ENCODE results near the gene APOL4.
"Not testable (repeated sequence)": the region's sequence is repeated elsewhere in the genome, so short reads cannot be mapped to it uniquely, and the experiment has no call there.

The APOL4 gene

GRCh38 chr22:36204632-36205015 lies 3.0 kb upstream of the APOL4 start:
- DNase-seq, result no peak

- no peak for DNase-seq
Measured at GRCh38 chr22:36204001-36204631, 2.5 kb upstream of the APOL4 start.

GRCh38 chr22:36203441-36203840 lies 1.8 kb upstream of the APOL4 start:
- peak in 1 of 2 experiments; percentile 10 for DNase-seq

GRCh38 chr22:36202906-36203305 lies 1.3 kb upstream of the APOL4 start:
- DNase-seq, result peak in 1 of 2 experiments; percentile 5

- DNase-seq, result not testable (repeated sequence)
Measured at GRCh38 chr22:36201025-36201424, 584 bp downstream of the APOL4 start.

- no peak for DNase-seq
Measured at GRCh38 chr22:36199001-36199551, 2.5 kb downstream of the APOL4 start.

- no peak for DNase-seq
Measured at GRCh38 chr22:36198536-36198935, 3.1 kb downstream of the APOL4 start.

- DNase-seq, result no peak
Measured at GRCh38 chr22:36197514-36198146, 4.0 kb downstream of the APOL4 start.

GRCh38 chr22:36197065-36197440 lies 4.6 kb downstream of the APOL4 start:
- DNase-seq, result peak in 1 of 2 experiments; percentile 36

- no peak for DNase-seq
Measured at GRCh38 chr22:36196254-36197064, 5.2 kb downstream of the APOL4 start.

- DNase-seq, result peak in 1 of 2 experiments; percentile 46
Measured at GRCh38 chr22:36194971-36195370, 6.6 kb downstream of the APOL4 start.

GRCh38 chr22:36194385-36194784 lies 7.2 kb downstream of the APOL4 start:
- DNase-seq, result no peak

- no peak for DNase-seq
Measured at GRCh38 chr22:36193577-36193976, 8.0 kb downstream of the APOL4 start.

GRCh38 chr22:36193171-36193570 lies 8.4 kb downstream of the APOL4 start:
- DNase-seq, result no peak

GRCh38 chr22:36192542-36192941 lies 9.1 kb downstream of the APOL4 start:
- DNase-seq, result no peak

- DNase-seq, result no peak
Measured at GRCh38 chr22:36191106-36191836, 10.3 kb downstream of the APOL4 start.

GRCh38 chr22:36187862-36188261 lies 13.7 kb downstream of the APOL4 start:
- DNase-seq, result not testable (repeated sequence)

GRCh38 chr22:36185828-36186624 lies 15.6 kb downstream of the APOL4 start:
- DNase-seq, result no peak

GRCh38 chr22:36184433-36185025 lies 17.1 kb downstream of the APOL4 start:
- no peak for DNase-seq

- DNase-seq, result no peak
Measured at GRCh38 chr22:36183446-36183845, 18.2 kb downstream of the APOL4 start.

- DNase-seq, result no peak
Measured at GRCh38 chr22:36182857-36183256, 18.8 kb downstream of the APOL4 start.

- DNase-seq, result no peak
Measured at GRCh38 chr22:36182056-36182455, 19.6 kb downstream of the APOL4 start.
